ENCODE data around the gene ADGRE1.

DNA sequence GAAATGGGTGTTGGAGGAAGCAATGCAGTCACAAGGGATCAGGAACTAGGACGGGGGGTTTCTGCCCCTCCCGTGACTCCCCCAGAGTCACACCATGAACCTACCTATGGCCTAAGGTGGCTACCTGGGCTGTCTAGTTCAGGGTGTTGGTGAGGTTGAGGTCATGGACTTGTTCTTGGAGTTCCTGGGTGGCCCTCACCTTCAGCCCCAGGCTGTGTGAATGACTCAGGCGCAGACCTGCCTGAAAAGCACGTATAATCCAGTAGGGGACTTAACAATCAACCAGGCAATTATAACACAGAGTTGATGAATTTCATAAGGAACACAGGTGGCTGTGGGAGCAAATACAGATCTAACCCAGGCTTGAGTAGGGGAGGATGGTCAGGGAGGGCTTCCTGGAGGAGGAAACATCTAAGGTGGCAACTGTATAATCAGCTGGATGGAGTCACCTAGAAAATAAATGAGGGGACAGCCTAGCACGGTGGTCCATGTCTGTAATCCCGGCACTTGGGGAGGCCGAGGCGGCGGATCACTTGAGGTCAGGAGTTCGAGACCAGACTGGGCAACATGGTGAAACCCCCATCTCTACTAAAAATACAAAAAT, 25.6 kb upstream of the ADGRE1 start:
- TF ChIP-seq, protein P1, sequence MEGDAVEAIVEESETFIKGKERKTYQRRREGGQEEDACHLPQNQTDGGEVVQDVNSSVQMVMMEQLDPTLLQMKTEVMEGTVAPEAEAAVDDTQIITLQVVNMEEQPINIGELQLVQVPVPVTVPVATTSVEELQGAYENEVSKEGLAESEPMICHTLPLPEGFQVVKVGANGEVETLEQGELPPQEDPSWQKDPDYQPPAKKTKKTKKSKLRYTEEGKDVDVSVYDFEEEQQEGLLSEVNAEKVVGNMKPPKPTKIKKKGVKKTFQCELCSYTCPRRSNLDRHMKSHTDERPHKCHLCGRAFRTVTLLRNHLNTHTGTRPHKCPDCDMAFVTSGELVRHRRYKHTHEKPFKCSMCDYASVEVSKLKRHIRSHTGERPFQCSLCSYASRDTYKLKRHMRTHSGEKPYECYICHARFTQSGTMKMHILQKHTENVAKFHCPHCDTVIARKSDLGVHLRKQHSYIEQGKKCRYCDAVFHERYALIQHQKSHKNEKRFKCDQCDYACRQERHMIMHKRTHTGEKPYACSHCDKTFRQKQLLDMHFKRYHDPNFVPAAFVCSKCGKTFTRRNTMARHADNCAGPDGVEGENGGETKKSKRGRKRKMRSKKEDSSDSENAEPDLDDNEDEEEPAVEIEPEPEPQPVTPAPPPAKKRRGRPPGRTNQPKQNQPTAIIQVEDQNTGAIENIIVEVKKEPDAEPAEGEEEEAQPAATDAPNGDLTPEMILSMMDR (IDR thresholded peaks at IDR 0.05): no peak
- TF ChIP-seq POLR2AphosphoS5 (IDR thresholded peaks at IDR 0.05): no peak

All from esophagus muscularis mucosa (tissue), 3 donors.